ENCODE results near the gene TLN1. TPM values are rescaled to one million over a fixed set of nuclear protein-coding genes. Genes with fewer than 3 reads are reported as not detected.
A peak's percentile ranks its signal among the peaks of the same experiment; 100 is the strongest.

TLN1 gene
- total RNA-seq, 2 experiments from 2014 or later: 98.8 to 177 TPM

DNA sequence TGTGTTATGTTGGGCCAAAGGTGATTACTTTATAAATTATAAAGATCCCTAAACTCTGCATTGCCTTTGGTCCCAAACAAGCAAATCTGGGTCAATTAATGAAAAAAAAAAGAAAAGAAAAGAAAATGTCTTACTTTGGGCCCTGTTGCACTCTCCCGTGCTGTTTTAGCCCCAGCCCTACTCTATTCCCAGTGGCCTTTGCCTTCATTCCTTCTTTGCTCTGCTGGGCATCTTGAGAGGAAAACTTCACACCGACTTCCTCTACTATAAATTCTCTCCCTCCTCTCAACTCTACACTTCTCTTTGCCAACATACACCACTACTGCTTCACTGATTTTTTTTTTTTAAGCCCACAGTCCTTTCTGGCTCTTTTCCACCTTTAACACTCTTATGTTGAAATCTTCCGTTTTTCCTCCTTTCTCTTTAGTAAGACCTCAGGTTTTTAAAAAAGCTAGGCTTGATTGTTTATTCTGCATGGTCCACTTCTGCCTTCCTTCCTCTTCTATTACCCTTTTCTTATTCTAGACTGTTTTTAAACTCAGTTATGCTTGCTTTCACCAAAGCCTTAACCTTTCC is 26.6 kb upstream of the TLN1 start:
- DNase-seq (ENCODE audit: low spot score): no peak
- TSS peak; percentile 41 for BruUV-seq (replicated peaks)
- intact Hi-C loops (cut with micrococcal nuclease; ENCODE audit: unreplicated experiment): loop anchor here (5.0 kb wide), 1 partner anchor 141 kb away; the partner anchor contains the start of gene CD72
- Histone ChIP-seq H3K4me1 (ENCODE audit: insufficient read depth, low read length, poor library complexity, severe bottlenecking) (peaks cover 74% of the 10 kb centered on the region), H3K36me3 (ENCODE audit: insufficient read depth, low read length) (peaks cover 19% of the 10 kb centered on the region), H3K4me2 (ENCODE audit: low read length) (peak overlapping the region; percentile 74), H3K79me2 (ENCODE audit: insufficient read depth, low read depth, low read length) (peaks cover 39% of the 10 kb centered on the region), H2AFZ (ENCODE audit: low read length) (no peak overlapping the region), H3K9me2 (ENCODE audit: insufficient read depth, low read length) (no peaks in the 10 kb centered on the region), H4K20me1 (ENCODE audit: insufficient read depth, low read length) (no peaks in the 10 kb centered on the region), H3K27ac (ENCODE audit: low read depth, low read length, poor library complexity, severe bottlenecking) (peak overlapping the region; percentile 94), H3K9me3 (ENCODE audit: low read length) (no peaks in the 10 kb centered on the region), H3K4me3 (ENCODE audit: low read depth, low read length, poor library complexity, severe bottlenecking) (peak overlapping the region; percentile 74)
- TF ChIP-seq, protein P1, sequence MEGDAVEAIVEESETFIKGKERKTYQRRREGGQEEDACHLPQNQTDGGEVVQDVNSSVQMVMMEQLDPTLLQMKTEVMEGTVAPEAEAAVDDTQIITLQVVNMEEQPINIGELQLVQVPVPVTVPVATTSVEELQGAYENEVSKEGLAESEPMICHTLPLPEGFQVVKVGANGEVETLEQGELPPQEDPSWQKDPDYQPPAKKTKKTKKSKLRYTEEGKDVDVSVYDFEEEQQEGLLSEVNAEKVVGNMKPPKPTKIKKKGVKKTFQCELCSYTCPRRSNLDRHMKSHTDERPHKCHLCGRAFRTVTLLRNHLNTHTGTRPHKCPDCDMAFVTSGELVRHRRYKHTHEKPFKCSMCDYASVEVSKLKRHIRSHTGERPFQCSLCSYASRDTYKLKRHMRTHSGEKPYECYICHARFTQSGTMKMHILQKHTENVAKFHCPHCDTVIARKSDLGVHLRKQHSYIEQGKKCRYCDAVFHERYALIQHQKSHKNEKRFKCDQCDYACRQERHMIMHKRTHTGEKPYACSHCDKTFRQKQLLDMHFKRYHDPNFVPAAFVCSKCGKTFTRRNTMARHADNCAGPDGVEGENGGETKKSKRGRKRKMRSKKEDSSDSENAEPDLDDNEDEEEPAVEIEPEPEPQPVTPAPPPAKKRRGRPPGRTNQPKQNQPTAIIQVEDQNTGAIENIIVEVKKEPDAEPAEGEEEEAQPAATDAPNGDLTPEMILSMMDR (conservative IDR thresholded peaks at IDR 0.05; ENCODE audit: low read length): no peak
- no peak for TF ChIP-seq EZH2phosphoT487 (IDR thresholded peaks at IDR 0.05; ENCODE audit: borderline replicate concordance, low read depth, low read length)
- ChIA-PET POLR2A (interaction anchor here (0.9 to 2.8 kb wide), 5 partner anchors 10 to 85 kb away, joined by 3 to 12 read pairs (median 4); partner anchors contain the start of genes CA9, CREB3, GBA2 and RGP1), CTCF (ENCODE audit: unreplicated experiment) (interaction anchor here (0.6 kb wide), 1 partner anchor 9 kb away, joined by 3 read pairs; no protein-coding TSS in a partner anchor)

DNA sequence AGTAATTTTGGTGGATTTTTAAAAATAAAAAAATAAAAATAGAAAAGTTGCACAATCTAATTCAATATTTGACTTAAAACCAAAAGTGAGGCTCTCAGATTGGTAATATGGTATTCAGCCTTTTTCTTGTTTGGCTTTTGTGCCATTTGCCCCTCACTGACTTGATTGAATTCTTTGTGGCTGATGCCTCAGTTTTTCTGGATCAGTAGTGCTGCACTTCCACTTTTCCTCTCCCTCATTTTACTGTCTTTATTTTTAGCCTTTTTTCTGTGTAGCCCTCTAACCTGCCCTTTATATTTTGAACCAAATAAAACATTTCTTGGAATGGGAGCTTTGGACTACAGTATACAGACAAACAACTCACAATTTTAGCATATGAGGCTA is 25.9 kb upstream of the TLN1 start:
- Histone ChIP-seq H3K9me2 (ENCODE audit: insufficient read depth, low read length) (no peaks in the 10 kb centered on the region), H3K4me3 (ENCODE audit: low read depth, low read length, poor library complexity, severe bottlenecking) (peak overlapping the region; percentile 74), H3K4me2 (ENCODE audit: low read length) (peak overlapping the region; percentile 74), H3K27ac (ENCODE audit: low read depth, low read length, poor library complexity, severe bottlenecking) (peak overlapping the region; percentile 94), H3K79me2 (ENCODE audit: insufficient read depth, low read depth, low read length) (peaks cover 39% of the 10 kb centered on the region), H3K4me1 (ENCODE audit: insufficient read depth, low read length, poor library complexity, severe bottlenecking) (peaks cover 68% of the 10 kb centered on the region), H3K36me3 (ENCODE audit: insufficient read depth, low read length) (peaks cover 23% of the 10 kb centered on the region), H4K20me1 (ENCODE audit: insufficient read depth, low read length) (no peaks in the 10 kb centered on the region), H2AFZ (ENCODE audit: low read length) (no peak overlapping the region), H3K9me3 (ENCODE audit: low read length) (no peaks in the 10 kb centered on the region)
- no TSS peak for BruUV-seq (replicated peaks)
- ChIA-PET POLR2A (interaction anchor here (0.6 to 2.8 kb wide), 4 partner anchors 9 to 84 kb away, joined by 3 to 12 read pairs (median 4); partner anchors contain the start of genes CA9, GBA2 and RGP1), CTCF (ENCODE audit: unreplicated experiment) (interaction anchor here (0.6 kb wide), 1 partner anchor 8 kb away, joined by 3 read pairs; no protein-coding TSS in a partner anchor)
- intact Hi-C loops (cut with micrococcal nuclease; ENCODE audit: unreplicated experiment): loop anchor here (1.0 to 5.0 kb wide), 4 partner anchors 18 to 141 kb away; partner anchors contain the start of genes CD72, CREB3, HINT2 and TLN1
- TF ChIP-seq EZH2phosphoT487 (IDR thresholded peaks at IDR 0.05; ENCODE audit: borderline replicate concordance, low read depth, low read length): no peak
- TF ChIP-seq, protein P1 (conservative IDR thresholded peaks at IDR 0.05; ENCODE audit: low read length): no peak
- no peak for DNase-seq (ENCODE audit: low spot score)

Data from OCI-LY7 (cell line).